HepG2 (cell line): ENCODE measurements around the gene NDFIP2. TPM values are rescaled to one million over a fixed set of nuclear protein-coding genes. Genes with fewer than 3 reads are reported as not detected.

Source experiments
- ATAD3A ChIP-seq: sonication (generic); formaldehyde crosslinking; IDR thresholded peaks from 2 replicates; pipeline ENCODE4 v1.4.0; 2020; ENCODE audit warnings: missing genetic modification reagents
- BATF2 ChIP-seq: sonication (generic); formaldehyde crosslinking; IDR thresholded peaks from 2 replicates; pipeline ENCODE4 v1.8.0; 2022; ENCODE audit warnings: mild to moderate bottlenecking, missing genetic modification reagents, moderate library complexity
- BORCS8-MEF2B ChIP-seq: sonication (generic); formaldehyde crosslinking; IDR thresholded peaks from 2 replicates; pipeline ENCODE4 v1.8.0; 2022; ENCODE audit warnings: mild to moderate bottlenecking, missing genetic modification reagents
- CBX2 ChIP-seq, 2 experiments: fragments of 200-600 bp in 1 of 2; sonication (generic); formaldehyde crosslinking in 1 of 2; IDR thresholded peaks; 2 replicates each; pipeline versions ENCODE4 v1.7.0 to v1.8.1; 2018 to 2022; ENCODE audit warnings: low read depth in 2 of 2, low read length in 1 of 2, mild to moderate bottlenecking in 1 of 2, missing genetic modification reagents in 1 of 2
- CC2D1A ChIP-seq: sonication (generic); formaldehyde crosslinking; IDR thresholded peaks from 2 replicates; pipeline ENCODE4 v1.8.1; 2023; ENCODE audit warnings: mild to moderate bottlenecking, missing genetic modification reagents
- ETV5 ChIP-seq: IDR thresholded peaks from 2 replicates; pipeline ENCODE4 v1.6.1; 2018; ENCODE audit warnings: missing biosample characterization, missing genetic modification reagents, inconsistent platforms, borderline replicate concordance
- FOXK2 ChIP-seq: fragments of 450-650 bp; IDR thresholded peaks from 2 replicates; pipeline ENCODE4 v1.6.1; 2016
- KAT2B ChIP-seq: fragments of 150-350 bp; IDR thresholded peaks from 2 replicates; pipeline ENCODE4 v1.6.1; 2014; ENCODE audit warnings: low read depth, low read length, borderline replicate concordance
- MEIS1 ChIP-seq: sonication (generic); formaldehyde crosslinking; IDR thresholded peaks from 2 replicates; pipeline ENCODE4 v1.9.0; 2021; ENCODE audit warnings: mild to moderate bottlenecking, missing genetic modification reagents, moderate library complexity, borderline replicate concordance
- ONECUT2 ChIP-seq: sonication (generic); formaldehyde crosslinking; IDR thresholded peaks from 2 replicates; pipeline ENCODE4 v1.4.0; 2020; ENCODE audit warnings: missing genetic modification reagents
- PHB2 ChIP-seq: fragments of 450-650 bp; IDR thresholded peaks from 2 replicates; pipeline ENCODE4 v1.6.1; 2018; ENCODE audit not compliant: partially characterized antibody
- POGZ ChIP-seq: sonication (generic); formaldehyde crosslinking; IDR thresholded peaks from 2 replicates; pipeline ENCODE4 v1.4.0; 2020; ENCODE audit warnings: mild to moderate bottlenecking, missing genetic modification reagents
- PREB ChIP-seq: sonication (generic); formaldehyde crosslinking; IDR thresholded peaks from 2 replicates; pipeline ENCODE4 v1.4.0; 2020; ENCODE audit warnings: missing genetic modification reagents
- PRMT3 ChIP-seq: sonication (generic); formaldehyde crosslinking; IDR thresholded peaks from 2 replicates; pipeline ENCODE4 v1.8.1; 2022; ENCODE audit warnings: low read depth, mild to moderate bottlenecking, moderate library complexity, missing genetic modification reagents, borderline replicate concordance
- RARA ChIP-seq: IDR thresholded peaks from 2 replicates; pipeline ENCODE4 v1.6.1; 2016; ENCODE audit warnings: missing genetic modification reagents, missing compliant biosample characterization
- SSRP1 ChIP-seq: IDR thresholded peaks from 2 replicates; pipeline ENCODE4 v1.6.1; 2016; ENCODE audit warnings: control low read depth
- TARDBP ChIP-seq: sonication (generic); formaldehyde crosslinking; IDR thresholded peaks from 2 replicates; pipeline ENCODE4 v1.8.0; 2022; ENCODE audit warnings: mild to moderate bottlenecking, missing genetic modification reagents
- TGIF2 ChIP-seq: IDR thresholded peaks from 2 replicates; pipeline ENCODE4 v1.6.1; 2016; ENCODE audit warnings: control low read depth, missing compliant biosample characterization
- ZBTB37 ChIP-seq: sonication (generic); formaldehyde crosslinking; IDR thresholded peaks from 2 replicates; pipeline ENCODE4 v1.4.0; 2020; ENCODE audit warnings: mild to moderate bottlenecking, missing genetic modification reagents
- ZBTB43 ChIP-seq: sonication (generic); formaldehyde crosslinking; conservative IDR thresholded peaks from 2 replicates; pipeline ENCODE4 v1.4.0; 2020; ENCODE audit warnings: missing genetic modification reagents
- ZFP36L1 ChIP-seq: sonication (generic); formaldehyde crosslinking; IDR thresholded peaks from 2 replicates; pipeline ENCODE4 v1.8.0; 2022; ENCODE audit warnings: mild to moderate bottlenecking, missing genetic modification reagents, moderate library complexity
- ZNF275 ChIP-seq: sonication (generic); formaldehyde crosslinking; IDR thresholded peaks from 2 replicates; pipeline ENCODE4 v1.8.0; 2022; ENCODE audit warnings: missing genetic modification reagents, mild to moderate bottlenecking, inconsistent platforms, borderline replicate concordance
- ZNF740 ChIP-seq: sonication (generic); formaldehyde crosslinking; IDR thresholded peaks from 2 replicates; pipeline ENCODE4 v1.4.0; 2020; ENCODE audit warnings: missing genetic modification reagents
- ZNF749 ChIP-seq: sonication (generic); formaldehyde crosslinking; IDR thresholded peaks from 2 replicates; pipeline ENCODE4 v1.8.0; 2022; ENCODE audit warnings: mild to moderate bottlenecking, missing genetic modification reagents, moderate library complexity, borderline replicate concordance
- polyA plus RNA-seq, 8 experiments: library from polyadenylated mRNA; depleted of rRNA in 3 of 8; stranded (reverse) in 7 of 8; unstranded in 1 of 8; fragments of >200 nt; fragmentation: Illumina TruSeq in 4 of 8; extraction: Trizol in 4 of 8; gene quantifications; 2 replicates each; pipeline versions ENCODE4 v1.2.1 to v1.2.3, GENCODE V29; 2011 to 2016; ENCODE audit warnings: low read depth in 4 of 8, missing spikeins in 1 of 8, mixed read lengths in 1 of 8; ENCODE audit not compliant: insufficient read depth in 1 of 8
- total RNA-seq, 5 experiments: library from RNA; depleted of rRNA; stranded (reverse); fragments of >200 nt; fragmentation: Illumina TruSeq; extraction: Trizol; gene quantifications; 2 replicates each; pipeline ENCODE4 v1.2.3, GENCODE V29; 2016; ENCODE audit warnings: low read depth in 1 of 5

NDFIP2 gene
- total and polyA plus RNA-seq, 2 of the 13 experiments (the other 11 are each of a cell fraction or from before 2014, with no cell fraction given) = 23.2 to 32.0 TPM

- TF ChIP-seq ZBTB43 (CRISPR knock-in tag) (peak; percentile 45; the same call in 1 of the 2 replicates), POGZ (CRISPR knock-in tag) (peak; percentile 94), ZNF275 (CRISPR knock-in tag) (no peak), CBX2 (IDR thresholded peaks at IDR 0.05; ENCODE audit: low read depth, low read length) (no peak), CBX2 (CRISPR knock-in tag; IDR thresholded peaks at IDR 0.05; ENCODE audit: low read depth) (no peak), PHB2 (no peak), ZFP36L1 (CRISPR knock-in tag) (peak; percentile 90; the same call in 1 of the 2 replicates), TARDBP (CRISPR knock-in tag) (peak; percentile 74; the same call in 1 of the 2 replicates), PRMT3 (CRISPR knock-in tag) (no peak), ZNF749 (CRISPR knock-in tag) (no peak), BORCS8-MEF2B (no peak; the same call in 1 of the 2 replicates), PREB (CRISPR knock-in tag) (no peak), RARA (CRISPR knock-in tag) (peak; percentile 16; the same call in 1 of the 2 replicates), CC2D1A (CRISPR knock-in tag) (no peak), BATF2 (CRISPR knock-in tag) (peak; percentile 63; the same call in 1 of the 2 replicates), ONECUT2 (CRISPR knock-in tag) (no peak), ZBTB37 (CRISPR knock-in tag) (no peak), TGIF2 (CRISPR knock-in tag) (0 out of 2 replicates have a peak, but pooled peaks have one; percentile 58), SSRP1 (CRISPR knock-in tag) (no peak), KAT2B (no peak), ZNF740 (0 out of 2 replicates have a peak, but pooled peaks have one; percentile 39), FOXK2 (no peak), ATAD3A (CRISPR knock-in tag) (no peak), MEIS1 (CRISPR knock-in tag) (peak; percentile 86; the same call in 1 of the 2 replicates), ETV5 (peak; percentile 84; the same call in 1 of the 2 replicates)
Measured at GRCh38 chr13:79480954-79481684, at the start of gene NDFIP2 (continued).
